GM23338 (cell line): Measurements from ENCODE around the gene CCL13. TPM values are rescaled to one million over a fixed set of nuclear protein-coding genes. Genes with fewer than 3 reads are reported as not detected.

ENCODE experiments used
- ATAC-seq: fragments of 200-7000 bp; cut with Tn5 transposase; 3 replicates; pipeline ENCODE4 v1.9.1; 2020
- DNase-seq: peaks from one replicate; pipeline ENCODE4 v3.0.0-alpha.2; 2015; ENCODE audit warnings: low spot score
- H2AFZ ChIP-seq: fragments of 200-600 bp; sonication (generic); 2 replicates; pipeline ENCODE4 v1.8.0; 2016; ENCODE audit warnings: antibody characterized with exemption, mild to moderate bottlenecking, moderate library complexity
- H3F3A ChIP-seq: fragments of 200-600 bp; sonication (generic); replicated peaks from 2 replicates; pipeline ENCODE4 v1.8.0; 2017; ENCODE audit warnings: antibody characterized with exemption, mixed run types, low read depth
- H3K27ac ChIP-seq: fragments of 200-600 bp; sonication (generic); 2 replicates; pipeline ENCODE4 v1.6.1; 2016; ENCODE audit warnings: low read depth
- H3K27me3 ChIP-seq: fragments of 200-600 bp; sonication (generic); 2 replicates; pipeline ENCODE4 v1.8.0; 2016; ENCODE audit warnings: mild to moderate bottlenecking, mixed run types, moderate library complexity; ENCODE audit not compliant: insufficient read depth
- H3K36me3 ChIP-seq: fragments of 200-600 bp; sonication (generic); 2 replicates; pipeline ENCODE4 v1.8.0; 2016; ENCODE audit warnings: mild to moderate bottlenecking; ENCODE audit not compliant: insufficient read depth
- H3K4me1 ChIP-seq: fragments of 200-600 bp; sonication (generic); 2 replicates; pipeline ENCODE4 v1.8.0; 2016; ENCODE audit warnings: mild to moderate bottlenecking, moderate library complexity; ENCODE audit not compliant: insufficient read depth
- H3K4me2 ChIP-seq: fragments of 200-600 bp; sonication (generic); 2 replicates; pipeline ENCODE4 v1.7.1; 2017; ENCODE audit warnings: mixed run types
- H3K4me3 ChIP-seq: fragments of 200-600 bp; sonication (generic); 2 replicates; pipeline ENCODE4 v1.6.1; 2016; ENCODE audit warnings: mixed run types
- H3K79me2 ChIP-seq: fragments of 200-600 bp; sonication (generic); replicated peaks from 2 replicates; pipeline ENCODE4 v1.8.0; 2017; ENCODE audit warnings: mild to moderate bottlenecking; ENCODE audit not compliant: insufficient read depth
- H3K9me2 ChIP-seq: fragments of 200-600 bp; sonication (generic); 2 replicates; pipeline ENCODE4 v1.8.0; 2017; ENCODE audit not compliant: insufficient read depth
- H4K20me1 ChIP-seq: fragments of 200-600 bp; sonication (generic); replicated peaks from 2 replicates; pipeline ENCODE4 v1.8.0; 2017; ENCODE audit warnings: mild to moderate bottlenecking; ENCODE audit not compliant: insufficient read depth
- H3K27ac Mint-ChIP-seq: 2 replicates; pipeline ENCODE4 v1.8.0; 2020; ENCODE audit warnings: inconsistent platforms, mild to moderate bottlenecking, moderate library complexity, mixed read lengths
- H3K27me3 Mint-ChIP-seq: 3 replicates; pipeline ENCODE4 v1.8.0; 2022; ENCODE audit warnings: low read depth, mild to moderate bottlenecking, moderate library complexity, mixed read lengths, inconsistent platforms; ENCODE audit not compliant: insufficient read depth, poor library complexity
- H3K36me3 Mint-ChIP-seq: 3 replicates; pipeline ENCODE4 v1.8.0; 2021; ENCODE audit warnings: low read depth, mild to moderate bottlenecking, inconsistent platforms, moderate library complexity, mixed read lengths
- H3K4me1 Mint-ChIP-seq: 3 replicates; pipeline ENCODE4 v1.8.0; 2020; ENCODE audit warnings: mild to moderate bottlenecking, inconsistent platforms, mixed read lengths
- H3K4me3 Mint-ChIP-seq: 3 replicates; pipeline ENCODE4 v1.8.0; 2021; ENCODE audit warnings: moderate library complexity, mild to moderate bottlenecking, inconsistent platforms, mixed read lengths
- H3K9me3 Mint-ChIP-seq: 3 replicates; pipeline ENCODE4 v1.8.0; 2020; ENCODE audit warnings: moderate library complexity, mild to moderate bottlenecking, inconsistent platforms, mixed read lengths
- CREB1 ChIP-seq: fragments of 250-450 bp; sonication (Bioruptor Pico); IDR thresholded peaks from 2 replicates; pipeline ENCODE4 v1.5.0; 2020; ENCODE audit warnings: low read depth, mild to moderate bottlenecking, moderate library complexity
- EZH2 ChIP-seq: fragments of 200-600 bp; sonication (generic); IDR thresholded peaks from one replicate; pipeline ENCODE4 v1.8.0; 2017; ENCODE audit warnings: antibody characterized with exemption, mild to moderate bottlenecking, low read depth; ENCODE audit not compliant: unreplicated experiment
- JUNB ChIP-seq: IDR thresholded peaks from one replicate; pipeline ENCODE4 v1.6.1; 2016; ENCODE audit warnings: antibody characterized with exemption; ENCODE audit not compliant: unreplicated experiment
- POLR2AphosphoS5 ChIP-seq: IDR thresholded peaks from 2 replicates; pipeline ENCODE4 v1.6.1; 2016; ENCODE audit warnings: antibody characterized with exemption, low read depth
- ZNF114 ChIP-seq: fragments of 250-450 bp; sonication (Bioruptor Pico); IDR thresholded peaks from 2 replicates; pipeline ENCODE4 v1.5.0; 2020; ENCODE audit warnings: mild to moderate bottlenecking, moderate library complexity
- ZNF331 ChIP-seq: fragments of 250-450 bp; sonication (Bioruptor Pico); IDR thresholded peaks from 2 replicates; pipeline ENCODE4 v1.5.0; 2020; ENCODE audit warnings: low read depth, mild to moderate bottlenecking, moderate library complexity
- polyA plus RNA-seq: library from polyadenylated mRNA; unstranded; fragments of >200 nt; fragmentation: Nextera tagmentation; extraction: Ambion mirVana; gene quantifications from 2 replicates; pipeline ENCODE4 v1.2.1, GENCODE V29; 2016
- total RNA-seq: library from RNA; depleted of rRNA; stranded (reverse); fragments of >200 nt; shearing (Covaris generic); gene quantifications from 2 replicates; pipeline ENCODE4 v1.2.3, GENCODE V29; 2014
- TF ChIP-seq, protein P1 (sequence below): fragments of 250-450 bp; sonication (Bioruptor Pico); IDR thresholded peaks from 2 replicates; pipeline ENCODE4 v1.5.0; 2020; ENCODE audit warnings: mild to moderate bottlenecking, moderate library complexity
- TF ChIP-seq, protein P2 (sequence below): IDR thresholded peaks from one replicate; pipeline ENCODE4 v1.6.1; 2018; ENCODE audit warnings: antibody characterized with exemption; ENCODE audit not compliant: unreplicated experiment

The CCL13 gene
- total and polyA plus RNA-seq, 2 experiments from 2014 or later, result not detected

DNA sequence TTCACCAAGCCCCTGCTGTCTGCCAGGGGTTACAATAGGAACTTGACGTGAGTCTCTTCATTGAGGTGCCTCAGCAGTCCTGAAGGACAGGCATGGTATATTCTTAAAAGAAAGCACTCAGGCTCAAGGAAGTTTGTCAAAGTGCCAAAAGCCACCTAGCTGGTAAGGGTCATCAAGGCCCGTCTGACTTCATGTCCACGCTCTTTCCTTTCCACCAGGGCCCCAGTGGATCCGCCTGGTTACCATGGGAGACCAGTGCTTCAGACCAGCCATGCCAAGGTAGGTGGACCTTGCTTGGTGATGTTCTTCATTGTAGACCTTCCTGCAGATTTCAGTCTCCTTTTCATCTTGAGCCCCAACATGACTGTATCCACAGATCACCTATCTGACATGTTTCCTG, 34.4 kb downstream of the CCL13 start:
- Histone ChIP-seq H3K4me3 (no peak overlapping the region), H3K4me2 (no peak overlapping the region), H3K9me2 (peaks cover 14% of the 10 kb centered on the region), H3K4me1 (no peaks in the 10 kb centered on the region), H3F3A (no peaks in the 10 kb centered on the region), H4K20me1 (no peaks in the 10 kb centered on the region), H3K27me3 (no peaks in the 10 kb centered on the region), H2AFZ (no peak overlapping the region), H3K79me2 (no peaks in the 10 kb centered on the region), H3K27ac (no peak overlapping the region), H3K36me3 (no peaks in the 10 kb centered on the region)
- H3K27me3 Mint-ChIP-seq, result no peaks in the 10 kb centered on the region
- no peak for TF ChIP-seq EZH2
- no peak for TF ChIP-seq JUNB
- TF ChIP-seq, protein P1, sequence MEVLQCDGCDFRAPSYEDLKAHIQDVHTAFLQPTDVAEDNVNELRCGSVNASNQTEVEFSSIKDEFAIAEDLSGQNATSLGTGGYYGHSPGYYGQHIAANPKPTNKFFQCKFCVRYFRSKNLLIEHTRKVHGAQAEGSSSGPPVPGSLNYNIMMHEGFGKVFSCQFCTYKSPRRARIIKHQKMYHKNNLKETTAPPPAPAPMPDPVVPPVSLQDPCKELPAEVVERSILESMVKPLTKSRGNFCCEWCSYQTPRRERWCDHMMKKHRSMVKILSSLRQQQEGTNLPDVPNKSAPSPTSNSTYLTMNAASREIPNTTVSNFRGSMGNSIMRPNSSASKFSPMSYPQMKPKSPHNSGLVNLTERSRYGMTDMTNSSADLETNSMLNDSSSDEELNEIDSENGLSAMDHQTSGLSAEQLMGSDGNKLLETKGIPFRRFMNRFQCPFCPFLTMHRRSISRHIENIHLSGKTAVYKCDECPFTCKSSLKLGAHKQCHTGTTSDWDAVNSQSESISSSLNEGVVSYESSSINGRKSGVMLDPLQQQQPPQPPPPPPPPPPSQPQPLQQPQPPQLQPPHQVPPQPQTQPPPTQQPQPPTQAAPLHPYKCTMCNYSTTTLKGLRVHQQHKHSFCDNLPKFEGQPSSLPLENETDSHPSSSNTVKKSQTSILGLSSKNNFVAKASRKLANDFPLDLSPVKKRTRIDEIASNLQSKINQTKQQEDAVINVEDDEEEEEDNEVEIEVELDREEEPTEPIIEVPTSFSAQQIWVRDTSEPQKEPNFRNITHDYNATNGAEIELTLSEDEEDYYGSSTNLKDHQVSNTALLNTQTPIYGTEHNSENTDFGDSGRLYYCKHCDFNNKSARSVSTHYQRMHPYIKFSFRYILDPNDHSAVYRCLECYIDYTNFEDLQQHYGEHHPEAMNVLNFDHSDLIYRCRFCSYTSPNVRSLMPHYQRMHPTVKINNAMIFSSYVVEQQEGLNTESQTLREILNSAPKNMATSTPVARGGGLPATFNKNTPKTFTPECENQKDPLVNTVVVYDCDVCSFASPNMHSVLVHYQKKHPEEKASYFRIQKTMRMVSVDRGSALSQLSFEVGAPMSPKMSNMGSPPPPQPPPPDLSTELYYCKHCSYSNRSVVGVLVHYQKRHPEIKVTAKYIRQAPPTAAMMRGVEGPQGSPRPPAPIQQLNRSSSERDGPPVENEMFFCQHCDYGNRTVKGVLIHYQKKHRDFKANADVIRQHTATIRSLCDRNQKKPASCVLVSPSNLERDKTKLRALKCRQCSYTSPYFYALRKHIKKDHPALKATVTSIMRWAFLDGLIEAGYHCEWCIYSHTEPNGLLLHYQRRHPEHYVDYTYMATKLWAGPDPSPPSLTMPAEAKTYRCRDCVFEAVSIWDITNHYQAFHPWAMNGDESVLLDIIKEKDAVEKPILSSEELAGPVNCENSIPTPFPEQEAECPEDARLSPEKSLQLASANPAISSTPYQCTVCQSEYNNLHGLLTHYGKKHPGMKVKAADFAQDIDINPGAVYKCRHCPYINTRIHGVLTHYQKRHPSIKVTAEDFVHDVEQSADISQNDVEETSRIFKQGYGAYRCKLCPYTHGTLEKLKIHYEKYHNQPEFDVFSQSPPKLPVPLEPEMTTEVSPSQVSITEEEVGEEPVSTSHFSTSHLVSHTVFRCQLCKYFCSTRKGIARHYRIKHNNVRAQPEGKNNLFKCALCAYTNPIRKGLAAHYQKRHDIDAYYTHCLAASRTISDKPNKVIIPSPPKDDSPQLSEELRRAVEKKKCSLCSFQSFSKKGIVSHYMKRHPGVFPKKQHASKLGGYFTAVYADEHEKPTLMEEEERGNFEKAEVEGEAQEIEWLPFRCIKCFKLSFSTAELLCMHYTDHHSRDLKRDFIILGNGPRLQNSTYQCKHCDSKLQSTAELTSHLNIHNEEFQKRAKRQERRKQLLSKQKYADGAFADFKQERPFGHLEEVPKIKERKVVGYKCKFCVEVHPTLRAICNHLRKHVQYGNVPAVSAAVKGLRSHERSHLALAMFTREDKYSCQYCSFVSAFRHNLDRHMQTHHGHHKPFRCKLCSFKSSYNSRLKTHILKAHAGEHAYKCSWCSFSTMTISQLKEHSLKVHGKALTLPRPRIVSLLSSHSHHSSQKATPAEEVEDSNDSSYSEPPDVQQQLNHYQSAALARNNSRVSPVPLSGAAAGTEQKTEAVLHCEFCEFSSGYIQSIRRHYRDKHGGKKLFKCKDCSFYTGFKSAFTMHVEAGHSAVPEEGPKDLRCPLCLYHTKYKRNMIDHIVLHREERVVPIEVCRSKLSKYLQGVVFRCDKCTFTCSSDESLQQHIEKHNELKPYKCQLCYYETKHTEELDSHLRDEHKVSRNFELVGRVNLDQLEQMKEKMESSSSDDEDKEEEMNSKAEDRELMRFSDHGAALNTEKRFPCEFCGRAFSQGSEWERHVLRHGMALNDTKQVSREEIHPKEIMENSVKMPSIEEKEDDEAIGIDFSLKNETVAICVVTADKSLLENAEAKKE (CRISPR knock-in tag), result no peak
- TF ChIP-seq ZNF331 (CRISPR knock-in tag), result no peak
- TF ChIP-seq, protein P2, sequence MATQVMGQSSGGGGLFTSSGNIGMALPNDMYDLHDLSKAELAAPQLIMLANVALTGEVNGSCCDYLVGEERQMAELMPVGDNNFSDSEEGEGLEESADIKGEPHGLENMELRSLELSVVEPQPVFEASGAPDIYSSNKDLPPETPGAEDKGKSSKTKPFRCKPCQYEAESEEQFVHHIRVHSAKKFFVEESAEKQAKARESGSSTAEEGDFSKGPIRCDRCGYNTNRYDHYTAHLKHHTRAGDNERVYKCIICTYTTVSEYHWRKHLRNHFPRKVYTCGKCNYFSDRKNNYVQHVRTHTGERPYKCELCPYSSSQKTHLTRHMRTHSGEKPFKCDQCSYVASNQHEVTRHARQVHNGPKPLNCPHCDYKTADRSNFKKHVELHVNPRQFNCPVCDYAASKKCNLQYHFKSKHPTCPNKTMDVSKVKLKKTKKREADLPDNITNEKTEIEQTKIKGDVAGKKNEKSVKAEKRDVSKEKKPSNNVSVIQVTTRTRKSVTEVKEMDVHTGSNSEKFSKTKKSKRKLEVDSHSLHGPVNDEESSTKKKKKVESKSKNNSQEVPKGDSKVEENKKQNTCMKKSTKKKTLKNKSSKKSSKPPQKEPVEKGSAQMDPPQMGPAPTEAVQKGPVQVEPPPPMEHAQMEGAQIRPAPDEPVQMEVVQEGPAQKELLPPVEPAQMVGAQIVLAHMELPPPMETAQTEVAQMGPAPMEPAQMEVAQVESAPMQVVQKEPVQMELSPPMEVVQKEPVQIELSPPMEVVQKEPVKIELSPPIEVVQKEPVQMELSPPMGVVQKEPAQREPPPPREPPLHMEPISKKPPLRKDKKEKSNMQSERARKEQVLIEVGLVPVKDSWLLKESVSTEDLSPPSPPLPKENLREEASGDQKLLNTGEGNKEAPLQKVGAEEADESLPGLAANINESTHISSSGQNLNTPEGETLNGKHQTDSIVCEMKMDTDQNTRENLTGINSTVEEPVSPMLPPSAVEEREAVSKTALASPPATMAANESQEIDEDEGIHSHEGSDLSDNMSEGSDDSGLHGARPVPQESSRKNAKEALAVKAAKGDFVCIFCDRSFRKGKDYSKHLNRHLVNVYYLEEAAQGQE, result no peak
- TF ChIP-seq POLR2AphosphoS5, result no peak
- no peak for TF ChIP-seq ZNF114 (CRISPR knock-in tag)
- no peak for TF ChIP-seq CREB1 (CRISPR knock-in tag)
- DNase-seq, result no peak
- H3K4me1 Mint-ChIP-seq, result no peaks in the 10 kb centered on the region
- no peak for ATAC-seq
- no peaks in the 10 kb centered on the region for H3K36me3 Mint-ChIP-seq
- no peak overlapping the region for H3K27ac Mint-ChIP-seq
- no peak overlapping the region for H3K4me3 Mint-ChIP-seq
- H3K9me3 Mint-ChIP-seq, result no peaks in the 10 kb centered on the region
